B cell (primary cell): ENCODE results near the gene PDGFC.

ENCODE experiments used
- EZH2 ChIP-seq: IDR thresholded peaks from 2 replicates; pipeline ENCODE4 v1.6.1; 2012; ENCODE audit warnings: borderline replicate concordance, low read depth, mild to moderate bottlenecking, moderate library complexity, low read length; ENCODE audit not compliant: insufficient read depth, poor library complexity, severe bottlenecking
- TF ChIP-seq, protein P1 (sequence below): fragments of 200-600 bp; IDR thresholded peaks from one replicate; pipeline ENCODE4 v1.8.0; 2022; ENCODE audit warnings: antibody characterized with exemption, mild to moderate bottlenecking

DNA sequence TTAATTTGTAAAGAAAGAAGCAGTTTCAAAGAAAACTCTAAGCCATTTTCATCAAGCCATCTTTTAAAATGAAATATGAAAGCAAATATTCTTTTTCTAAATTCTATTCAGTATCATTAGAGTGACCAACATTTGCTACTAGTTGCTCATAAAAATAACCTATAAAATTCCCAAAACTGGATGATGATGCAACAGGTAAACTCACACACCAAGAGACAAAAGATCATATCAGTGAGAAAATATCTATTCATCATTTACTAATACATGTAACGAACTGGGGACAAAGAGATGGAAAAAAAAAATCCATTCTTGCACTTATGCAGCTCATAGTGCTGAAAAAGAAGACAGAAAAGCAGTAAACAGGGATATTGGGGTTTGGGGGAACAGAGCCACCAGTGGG, 48.1 kb downstream of the PDGFC start:
- TF ChIP-seq, protein P1, sequence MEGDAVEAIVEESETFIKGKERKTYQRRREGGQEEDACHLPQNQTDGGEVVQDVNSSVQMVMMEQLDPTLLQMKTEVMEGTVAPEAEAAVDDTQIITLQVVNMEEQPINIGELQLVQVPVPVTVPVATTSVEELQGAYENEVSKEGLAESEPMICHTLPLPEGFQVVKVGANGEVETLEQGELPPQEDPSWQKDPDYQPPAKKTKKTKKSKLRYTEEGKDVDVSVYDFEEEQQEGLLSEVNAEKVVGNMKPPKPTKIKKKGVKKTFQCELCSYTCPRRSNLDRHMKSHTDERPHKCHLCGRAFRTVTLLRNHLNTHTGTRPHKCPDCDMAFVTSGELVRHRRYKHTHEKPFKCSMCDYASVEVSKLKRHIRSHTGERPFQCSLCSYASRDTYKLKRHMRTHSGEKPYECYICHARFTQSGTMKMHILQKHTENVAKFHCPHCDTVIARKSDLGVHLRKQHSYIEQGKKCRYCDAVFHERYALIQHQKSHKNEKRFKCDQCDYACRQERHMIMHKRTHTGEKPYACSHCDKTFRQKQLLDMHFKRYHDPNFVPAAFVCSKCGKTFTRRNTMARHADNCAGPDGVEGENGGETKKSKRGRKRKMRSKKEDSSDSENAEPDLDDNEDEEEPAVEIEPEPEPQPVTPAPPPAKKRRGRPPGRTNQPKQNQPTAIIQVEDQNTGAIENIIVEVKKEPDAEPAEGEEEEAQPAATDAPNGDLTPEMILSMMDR, result no peak
- no peak for TF ChIP-seq EZH2
